Activated B cell treated with CpG ODN at 0.5 μM for 24 hours (primary cell): Measurements from ENCODE around the gene KIRREL3. TPM values are rescaled to one million over a fixed set of nuclear protein-coding genes. Genes with fewer than 3 reads are reported as not detected.

ENCODE experiments used
- ATAC-seq: fragments of 200-7000 bp; cut with Tn5 transposase; one replicate; pipeline ENCODE4 v1.10.0; 2021; ENCODE audit warnings: low read depth, mild to moderate bottlenecking, moderate library complexity
- CTCF ChIA-PET: fragments of 350-600 bp; sonication (Branson Sonifier 250); formaldehyde crosslinking; loops from one replicate; lab custom pipeline; 2021; ENCODE audit warnings: antibody characterized with exemption; lab: Charles Lee
- POLR2A ChIA-PET: fragments of 350-600 bp; sonication (Branson Sonifier 250); formaldehyde crosslinking; loops from one replicate; lab custom pipeline; 2021; ENCODE audit warnings: antibody characterized with exemption; lab: Charles Lee
- DNase-seq: peaks from one replicate; pipeline ENCODE4 v3.0.0; 2022
- H3K27ac Mint-ChIP-seq: one replicate; pipeline ENCODE4 v1.8.0; 2020; ENCODE audit warnings: mixed read lengths
- H3K27me3 Mint-ChIP-seq: one replicate; pipeline ENCODE4 v1.8.0; 2021; ENCODE audit warnings: mixed read lengths
- H3K36me3 Mint-ChIP-seq: one replicate; pipeline ENCODE4 v1.8.0; 2021; ENCODE audit warnings: low read depth, mixed read lengths
- H3K4me1 Mint-ChIP-seq: one replicate; pipeline ENCODE4 v1.8.0; 2021; ENCODE audit warnings: mixed read lengths
- H3K4me3 Mint-ChIP-seq: one replicate; pipeline ENCODE4 v1.8.0; 2020; ENCODE audit warnings: mild to moderate bottlenecking, mixed read lengths
- H3K9me3 Mint-ChIP-seq: one replicate; pipeline ENCODE4 v1.8.0; 2020; ENCODE audit warnings: mixed read lengths
- intact Hi-C: fragments of 100-400 bp; cut with micrococcal nuclease; formaldehyde crosslinking; loops from one replicate; pipeline ENCODE4 v1.15.1; 2024
- total RNA-seq: library from RNA; stranded (reverse); gene quantifications from 2 replicates; pipeline ENCODE4 v1.2.3, GENCODE V29; 2022
- TF ChIP-seq, protein P1 (sequence below): fragments of 200-600 bp; IDR thresholded peaks from one replicate; pipeline ENCODE4 v1.8.0; 2022; ENCODE audit warnings: antibody characterized with exemption, mild to moderate bottlenecking

The KIRREL3 gene
- total RNA-seq, 1 donor from 2014 or later, result not detected

DNA sequence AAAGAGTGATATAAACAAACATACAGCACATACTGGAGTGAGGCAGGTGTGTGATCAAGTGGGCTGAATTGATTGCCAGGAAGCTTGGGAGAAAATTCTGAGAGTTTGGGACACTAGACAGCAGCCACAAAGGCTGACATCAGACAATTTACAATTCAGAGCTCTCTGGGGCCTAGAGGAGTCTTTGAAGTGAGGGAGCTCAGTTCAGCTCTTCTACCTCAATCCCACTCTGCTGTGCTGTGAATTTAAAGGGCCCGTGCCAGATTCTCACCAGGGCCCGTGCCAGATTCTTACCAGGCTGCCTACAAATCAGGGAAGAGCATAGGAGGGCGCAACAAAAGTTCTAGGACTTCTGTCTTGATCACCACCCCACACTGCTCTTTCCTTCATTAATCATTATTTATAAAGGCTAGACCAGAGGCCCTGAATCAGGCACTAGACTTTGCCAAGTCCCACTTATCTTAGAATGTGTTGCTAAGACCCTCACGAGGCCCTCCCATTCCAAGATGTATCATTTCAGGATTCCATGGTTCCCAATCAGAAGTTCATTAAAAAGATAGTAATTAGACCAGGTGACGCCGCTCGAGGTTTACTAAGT is 112.4 kb downstream of the KIRREL3 start:
- Mint-ChIP-seq H3K27ac (no peak overlapping the region), H3K4me3 (no peak overlapping the region), H3K4me1 (no peaks in the 10 kb centered on the region), H3K27me3 (no peaks in the 10 kb centered on the region), H3K36me3 (no peaks in the 10 kb centered on the region), H3K9me3 (no peaks in the 10 kb centered on the region)
- ChIA-PET POLR2A (no interaction called here), CTCF (no interaction called here)
- intact Hi-C loops, result no loop called here
- TF ChIP-seq, protein P1, sequence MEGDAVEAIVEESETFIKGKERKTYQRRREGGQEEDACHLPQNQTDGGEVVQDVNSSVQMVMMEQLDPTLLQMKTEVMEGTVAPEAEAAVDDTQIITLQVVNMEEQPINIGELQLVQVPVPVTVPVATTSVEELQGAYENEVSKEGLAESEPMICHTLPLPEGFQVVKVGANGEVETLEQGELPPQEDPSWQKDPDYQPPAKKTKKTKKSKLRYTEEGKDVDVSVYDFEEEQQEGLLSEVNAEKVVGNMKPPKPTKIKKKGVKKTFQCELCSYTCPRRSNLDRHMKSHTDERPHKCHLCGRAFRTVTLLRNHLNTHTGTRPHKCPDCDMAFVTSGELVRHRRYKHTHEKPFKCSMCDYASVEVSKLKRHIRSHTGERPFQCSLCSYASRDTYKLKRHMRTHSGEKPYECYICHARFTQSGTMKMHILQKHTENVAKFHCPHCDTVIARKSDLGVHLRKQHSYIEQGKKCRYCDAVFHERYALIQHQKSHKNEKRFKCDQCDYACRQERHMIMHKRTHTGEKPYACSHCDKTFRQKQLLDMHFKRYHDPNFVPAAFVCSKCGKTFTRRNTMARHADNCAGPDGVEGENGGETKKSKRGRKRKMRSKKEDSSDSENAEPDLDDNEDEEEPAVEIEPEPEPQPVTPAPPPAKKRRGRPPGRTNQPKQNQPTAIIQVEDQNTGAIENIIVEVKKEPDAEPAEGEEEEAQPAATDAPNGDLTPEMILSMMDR, result no peak
- DNase-seq (no peak), ATAC-seq (no peak)

DNA sequence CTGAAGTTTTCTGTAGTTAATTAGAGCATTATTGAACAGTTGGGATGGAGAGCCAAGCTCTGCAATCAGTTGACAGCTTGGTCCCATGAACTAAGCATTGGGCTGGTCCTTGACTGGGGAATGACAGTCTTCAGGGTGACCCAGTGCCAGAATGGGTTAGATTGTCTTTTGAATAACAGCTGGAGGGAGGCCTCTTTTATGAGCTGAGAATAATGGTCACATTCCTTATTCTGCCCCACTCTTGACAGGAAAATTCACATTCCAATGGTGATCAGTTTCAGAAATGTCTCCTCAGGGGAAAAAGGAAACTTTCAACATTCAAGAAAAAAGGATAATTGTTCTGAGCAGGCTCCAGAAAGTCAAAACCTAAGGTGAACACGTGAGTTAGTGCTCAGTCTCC is 113.9 kb downstream of the KIRREL3 start:
- no peak overlapping the region for H3K27ac Mint-ChIP-seq
- no peaks in the 10 kb centered on the region for H3K4me1 Mint-ChIP-seq
- ChIA-PET POLR2A (no interaction called here), CTCF (no interaction called here)
- TF ChIP-seq, protein P1, result no peak
- H3K9me3 Mint-ChIP-seq, result no peaks in the 10 kb centered on the region
- ATAC-seq (no peak), DNase-seq (no peak)
- intact Hi-C loops, result no loop called here
- H3K27me3 Mint-ChIP-seq, result no peaks in the 10 kb centered on the region
- H3K4me3 Mint-ChIP-seq, result no peak overlapping the region
- no peaks in the 10 kb centered on the region for H3K36me3 Mint-ChIP-seq

DNA sequence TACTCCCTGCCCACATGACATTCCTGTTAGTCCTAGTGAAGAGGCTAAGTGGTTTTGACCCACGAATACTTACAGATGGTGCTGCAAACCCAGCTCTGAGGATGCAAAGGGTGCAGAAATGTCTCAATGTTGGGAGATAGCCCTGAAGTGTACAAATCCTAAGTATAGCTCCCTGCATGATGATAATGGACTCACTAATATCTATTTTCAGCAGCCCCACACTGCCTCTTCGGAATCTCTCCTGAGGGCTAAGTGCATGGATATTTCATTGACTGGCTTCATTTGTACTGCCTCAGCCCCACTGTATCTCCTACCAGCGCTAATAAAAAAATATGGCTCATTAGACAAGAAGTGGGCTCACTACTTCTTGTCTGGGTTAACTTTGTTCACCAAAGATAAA is 114.5 kb downstream of the KIRREL3 start:
- Mint-ChIP-seq H3K4me3 (no peak overlapping the region), H3K9me3 (no peaks in the 10 kb centered on the region), H3K27ac (no peak overlapping the region), H3K27me3 (no peaks in the 10 kb centered on the region), H3K36me3 (no peaks in the 10 kb centered on the region), H3K4me1 (no peaks in the 10 kb centered on the region)
- TF ChIP-seq, protein P1, result no peak
- ChIA-PET POLR2A (no interaction called here), CTCF (no interaction called here)
- ATAC-seq (no peak), DNase-seq (no peak)
- intact Hi-C loops, result no loop called here

DNA sequence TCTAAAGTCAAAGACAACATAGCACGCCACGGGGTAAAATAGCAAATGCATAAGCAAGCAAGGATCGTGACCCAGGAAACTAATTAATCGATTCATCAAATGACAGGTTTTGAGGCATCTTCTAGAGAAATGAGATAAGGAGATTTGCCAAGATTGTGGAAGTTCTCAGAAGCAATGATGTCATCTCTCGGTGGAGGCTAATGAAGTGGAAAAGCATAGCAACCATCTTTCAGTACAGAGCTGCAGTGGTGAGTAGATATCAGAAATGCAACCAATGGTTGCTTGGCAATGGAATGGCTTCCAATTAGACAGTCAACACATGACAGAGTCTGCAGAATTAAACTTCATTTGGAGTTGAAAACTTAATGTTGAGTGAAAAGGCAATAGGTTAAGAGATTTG is 116.0 kb downstream of the KIRREL3 start:
- ChIA-PET POLR2A (no interaction called here), CTCF (no interaction called here)
- no peaks in the 10 kb centered on the region for H3K4me1 Mint-ChIP-seq
- no peaks in the 10 kb centered on the region for H3K36me3 Mint-ChIP-seq
- ATAC-seq, result no peak
- H3K27me3 Mint-ChIP-seq, result no peaks in the 10 kb centered on the region
- TF ChIP-seq, protein P1, result no peak
- no peak overlapping the region for H3K27ac Mint-ChIP-seq
- no peak for DNase-seq
- H3K4me3 Mint-ChIP-seq, result no peak overlapping the region
- H3K9me3 Mint-ChIP-seq, result no peaks in the 10 kb centered on the region
- intact Hi-C loops, result no loop called here

DNA sequence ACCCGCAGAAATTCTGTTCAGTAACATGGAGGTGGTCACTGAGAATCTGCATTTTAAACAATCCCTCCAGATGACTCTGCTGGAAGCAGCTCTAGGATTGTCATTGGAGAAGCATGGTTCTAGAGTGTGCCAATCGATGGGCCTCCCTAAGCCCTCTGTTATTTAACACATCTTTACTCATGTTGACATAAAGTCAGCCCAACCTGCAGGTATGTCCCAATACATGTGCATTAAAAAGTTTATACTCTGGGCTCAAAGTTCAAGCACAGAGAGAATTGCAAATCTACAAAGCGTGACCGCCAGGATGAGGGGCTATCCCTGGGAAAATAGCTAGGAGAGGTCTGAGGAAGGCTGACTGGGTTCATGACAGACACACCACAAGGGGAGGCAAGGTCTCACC is 116.4 kb downstream of the KIRREL3 start:
- H3K4me1 Mint-ChIP-seq, result no peaks in the 10 kb centered on the region
- TF ChIP-seq, protein P1, result no peak
- no peak for DNase-seq
- no peaks in the 10 kb centered on the region for H3K27me3 Mint-ChIP-seq
- no peaks in the 10 kb centered on the region for H3K36me3 Mint-ChIP-seq
- ChIA-PET CTCF (no interaction called here), POLR2A (no interaction called here)
- ATAC-seq, result no peak
- H3K9me3 Mint-ChIP-seq, result no peaks in the 10 kb centered on the region
- intact Hi-C loops, result no loop called here
- H3K4me3 Mint-ChIP-seq, result no peak overlapping the region
- H3K27ac Mint-ChIP-seq, result no peak overlapping the region
